Measurements from ENCODE around the gene CEBPG. TPM values are rescaled to one million over a fixed set of nuclear protein-coding genes. Genes with fewer than 3 reads are reported as not detected.

Gene CEBPG
- total RNA-seq, 1 donor from 2014 or later = 19.3 TPM

- no peak for DNase-seq (ENCODE audit: low read depth)
- no peak overlapping the region for H3K4me3 ChIP-seq (ENCODE audit: low read depth, low read length)
- TF ChIP-seq CTCF (conservative IDR thresholded peaks at IDR 0.05; ENCODE audit: low read depth, low read length) = peak; percentile 2
Measured at GRCh38 chr19:33397536-33398360, 24.2 kb downstream of the CEBPG start.

- TF ChIP-seq CTCF (conservative IDR thresholded peaks at IDR 0.05; ENCODE audit: low read depth, low read length) = no peak
- DNase-seq (ENCODE audit: low read depth) = no peak
- no peak overlapping the region for H3K4me3 ChIP-seq (ENCODE audit: low read depth, low read length)
Measured at GRCh38 chr19:33398361-33399060, 25.0 kb downstream of the CEBPG start.

GRCh38 chr19:33399081-33399744, 25.7 kb downstream of the CEBPG start:
- DNase-seq (ENCODE audit: low read depth) = no peak
- TF ChIP-seq CTCF (conservative IDR thresholded peaks at IDR 0.05; ENCODE audit: low read depth, low read length) = no peak

GRCh38 chr19:33399745-33400681, 26.5 kb downstream of the CEBPG start:
- TF ChIP-seq CTCF (conservative IDR thresholded peaks at IDR 0.05; ENCODE audit: low read depth, low read length) = no peak
- DNase-seq (ENCODE audit: low read depth) = no peak
- no peak overlapping the region for H3K4me3 ChIP-seq (ENCODE audit: low read depth, low read length)

More at GRCh38 chr19:33399081-33399744, 25.7 kb downstream of the CEBPG start:
- H3K4me3 ChIP-seq (ENCODE audit: low read depth, low read length) = no peak overlapping the region

- no peak for TF ChIP-seq CTCF (conservative IDR thresholded peaks at IDR 0.05; ENCODE audit: low read depth, low read length)
- DNase-seq (ENCODE audit: low read depth) = no peak
- no peak overlapping the region for H3K4me3 ChIP-seq (ENCODE audit: low read depth, low read length)
Measured at GRCh38 chr19:33400856-33401682, 27.6 kb downstream of the CEBPG start.

Data from epithelial cell of proximal tubule (primary cell).